ENCODE measurements around the gene MCHR1.
"Not testable (repeated sequence)": the region's sequence is repeated elsewhere in the genome, so short reads cannot be mapped to it uniquely, and the experiment has no call there.

MCHR1 gene

GRCh38 chr22:40656651-40657050 lies 22.6 kb upstream of the MCHR1 start:
- not testable (repeated sequence) for H3K4ac ChIP-seq (ENCODE audit: low read depth in 1 of 2, low read length in 2 of 2); H3K9ac ChIP-seq (ENCODE audit: low read length); H3K27ac ChIP-seq (ENCODE audit: low read length, poor library complexity, severe bottlenecking); H3K4me3 ChIP-seq (ENCODE audit: insufficient read depth in 1 of 2, low read depth in 1 of 2, low read length in 2 of 2); H2BK15ac ChIP-seq (ENCODE audit: low read depth, poor library complexity, severe bottlenecking); H2BK12ac ChIP-seq (ENCODE audit: low read length in 2 of 2); H3K4me2 ChIP-seq (ENCODE audit: low read length, poor library complexity, severe bottlenecking); H2BK120ac ChIP-seq (ENCODE audit: low read depth, low read length); H3K23ac ChIP-seq (ENCODE audit: low read length in 2 of 2); H3K18ac ChIP-seq (ENCODE audit: low read depth in 1 of 2, low read length in 2 of 2); H4K91ac ChIP-seq (ENCODE audit: low read length); H2BK5ac ChIP-seq (ENCODE audit: low read depth, low read length, poor library complexity, severe bottlenecking); H3K27me3 ChIP-seq (ENCODE audit: control insufficient read depth in 1 of 2, insufficient read depth in 1 of 2, low read length in 2 of 2); DNase-seq; H3K14ac ChIP-seq (ENCODE audit: low read length in 2 of 2); H2AK5ac ChIP-seq (ENCODE audit: low read length, severe bottlenecking); H4K8ac ChIP-seq (ENCODE audit: low read length); H3K79me1 ChIP-seq (replicated peaks; ENCODE audit: low read length, poor library complexity, severe bottlenecking); H3K36me3 ChIP-seq (ENCODE audit: control insufficient read depth in 1 of 2, insufficient read depth in 2 of 2, low read depth in 1 of 2, low read length in 2 of 2); H3K9me3 ChIP-seq (ENCODE audit: control insufficient read depth, low read length); H2AFZ ChIP-seq (ENCODE audit: low read depth, low read length)
- H3K4me1 ChIP-seq (ENCODE audit: control insufficient read depth, insufficient read depth, low read depth, low read length) = peaks cover 10% of the 10 kb centered on the region
- WGBS = 98% methylated on average over 10 of the region's 10 CpGs

- Histone ChIP-seq H3K27me3 (ENCODE audit: control insufficient read depth in 1 of 2, insufficient read depth in 1 of 2, low read length in 2 of 2) (no peaks in the 10 kb centered on the region), H3K14ac (ENCODE audit: low read length in 2 of 2) (no peak overlapping the region), H3K9me3 (ENCODE audit: control insufficient read depth, low read length) (no peaks in the 10 kb centered on the region), H2BK12ac (ENCODE audit: low read length in 2 of 2) (no peak overlapping the region), H3K23ac (ENCODE audit: low read length in 2 of 2) (no peak overlapping the region), H2AFZ (ENCODE audit: low read depth, low read length) (no peak overlapping the region), H4K8ac (ENCODE audit: low read length) (no peak overlapping the region), H3K18ac (ENCODE audit: low read depth in 1 of 2, low read length in 2 of 2) (no peak overlapping the region), H2BK5ac (ENCODE audit: low read depth, low read length, poor library complexity, severe bottlenecking) (no peak overlapping the region), H3K4me3 (ENCODE audit: insufficient read depth in 1 of 2, low read depth in 1 of 2, low read length in 2 of 2) (no peak overlapping the region), H3K4me2 (ENCODE audit: low read length, poor library complexity, severe bottlenecking) (no peak overlapping the region), H3K4me1 (ENCODE audit: control insufficient read depth, insufficient read depth, low read depth, low read length) (peaks cover 5% of the 10 kb centered on the region), H2BK15ac (ENCODE audit: low read depth, poor library complexity, severe bottlenecking) (no peak overlapping the region), H3K27ac (ENCODE audit: low read length, poor library complexity, severe bottlenecking) (no peak overlapping the region), H3K79me1 (replicated peaks; ENCODE audit: low read length, poor library complexity, severe bottlenecking) (no peaks in the 10 kb centered on the region), H3K4ac (ENCODE audit: low read depth in 1 of 2, low read length in 2 of 2) (no peak overlapping the region), H3K36me3 (ENCODE audit: control insufficient read depth in 1 of 2, insufficient read depth in 2 of 2, low read depth in 1 of 2, low read length in 2 of 2) (no peaks in the 10 kb centered on the region), H3K9ac (ENCODE audit: low read length) (no peak overlapping the region), H4K91ac (ENCODE audit: low read length) (no peak overlapping the region), H2BK120ac (ENCODE audit: low read depth, low read length) (no peak overlapping the region), H2AK5ac (ENCODE audit: low read length, severe bottlenecking) (no peak overlapping the region)
- DNase-seq = no peak
- 96% methylated on average over 6 of the region's 6 CpGs for WGBS
Observed at GRCh38 chr22:40659166-40659565, 20.1 kb upstream of the MCHR1 start.

GRCh38 chr22:40660730-40661129 lies 18.6 kb upstream of the MCHR1 start:
- Histone ChIP-seq H2BK120ac (ENCODE audit: low read depth, low read length) (no peak overlapping the region), H2BK12ac (ENCODE audit: low read length in 2 of 2) (no peak overlapping the region), H3K27ac (ENCODE audit: low read length, poor library complexity, severe bottlenecking) (no peak overlapping the region), H3K18ac (ENCODE audit: low read depth in 1 of 2, low read length in 2 of 2) (no peak overlapping the region), H3K23ac (ENCODE audit: low read length in 2 of 2) (no peak overlapping the region), H4K91ac (ENCODE audit: low read length) (no peak overlapping the region), H3K4ac (ENCODE audit: low read depth in 1 of 2, low read length in 2 of 2) (no peak overlapping the region), H2AFZ (ENCODE audit: low read depth, low read length) (no peak overlapping the region), H3K36me3 (ENCODE audit: control insufficient read depth in 1 of 2, insufficient read depth in 2 of 2, low read depth in 1 of 2, low read length in 2 of 2) (no peaks in the 10 kb centered on the region), H3K14ac (ENCODE audit: low read length in 2 of 2) (no peak overlapping the region), H3K27me3 (ENCODE audit: control insufficient read depth in 1 of 2, insufficient read depth in 1 of 2, low read length in 2 of 2) (no peaks in the 10 kb centered on the region), H3K4me2 (ENCODE audit: low read length, poor library complexity, severe bottlenecking) (no peak overlapping the region), H3K4me1 (ENCODE audit: control insufficient read depth, insufficient read depth, low read depth, low read length) (no peaks in the 10 kb centered on the region), H2AK5ac (ENCODE audit: low read length, severe bottlenecking) (no peak overlapping the region), H3K79me1 (replicated peaks; ENCODE audit: low read length, poor library complexity, severe bottlenecking) (no peaks in the 10 kb centered on the region), H2BK5ac (ENCODE audit: low read depth, low read length, poor library complexity, severe bottlenecking) (no peak overlapping the region), H3K9me3 (ENCODE audit: control insufficient read depth, low read length) (no peaks in the 10 kb centered on the region), H2BK15ac (ENCODE audit: low read depth, poor library complexity, severe bottlenecking) (no peak overlapping the region), H3K4me3 (ENCODE audit: insufficient read depth in 1 of 2, low read depth in 1 of 2, low read length in 2 of 2) (no peak overlapping the region), H3K9ac (ENCODE audit: low read length) (no peak overlapping the region), H4K8ac (ENCODE audit: low read length) (no peak overlapping the region)
- DNase-seq = no peak
- WGBS = 97% methylated on average over 3 of the region's 3 CpGs

GRCh38 chr22:40661671-40662070 lies 17.6 kb upstream of the MCHR1 start:
- DNase-seq = no peak
- no peaks in the 10 kb centered on the region for H3K4me1 ChIP-seq (ENCODE audit: control insufficient read depth, insufficient read depth, low read depth, low read length)
- no peaks in the 10 kb centered on the region for H3K79me1 ChIP-seq (replicated peaks; ENCODE audit: low read length, poor library complexity, severe bottlenecking)
- H3K9ac ChIP-seq (ENCODE audit: low read length) = no peak overlapping the region
- no peak overlapping the region for H3K27ac ChIP-seq (ENCODE audit: low read length, poor library complexity, severe bottlenecking)
- H3K4ac ChIP-seq (ENCODE audit: low read depth in 1 of 2, low read length in 2 of 2) = no peak overlapping the region
- no peak overlapping the region for H2AK5ac ChIP-seq (ENCODE audit: low read length, severe bottlenecking)
- H3K4me2 ChIP-seq (ENCODE audit: low read length, poor library complexity, severe bottlenecking) = no peak overlapping the region
- H4K8ac ChIP-seq (ENCODE audit: low read length) = no peak overlapping the region
- H4K91ac ChIP-seq (ENCODE audit: low read length) = no peak overlapping the region
- H3K36me3 ChIP-seq (ENCODE audit: control insufficient read depth in 1 of 2, insufficient read depth in 2 of 2, low read depth in 1 of 2, low read length in 2 of 2) = no peaks in the 10 kb centered on the region
- no peak overlapping the region for H2BK120ac ChIP-seq (ENCODE audit: low read depth, low read length)
- no peak overlapping the region for H3K14ac ChIP-seq (ENCODE audit: low read length in 2 of 2)
- H3K18ac ChIP-seq (ENCODE audit: low read depth in 1 of 2, low read length in 2 of 2) = no peak overlapping the region
- 96% methylated on average over 7 of the region's 7 CpGs for WGBS
- no peak overlapping the region for H3K23ac ChIP-seq (ENCODE audit: low read length in 2 of 2)
- H2BK5ac ChIP-seq (ENCODE audit: low read depth, low read length, poor library complexity, severe bottlenecking) = no peak overlapping the region
- no peaks in the 10 kb centered on the region for H3K27me3 ChIP-seq (ENCODE audit: control insufficient read depth in 1 of 2, insufficient read depth in 1 of 2, low read length in 2 of 2)
- H2AFZ ChIP-seq (ENCODE audit: low read depth, low read length) = no peak overlapping the region
- H3K9me3 ChIP-seq (ENCODE audit: control insufficient read depth, low read length) = no peaks in the 10 kb centered on the region
- H3K4me3 ChIP-seq (ENCODE audit: insufficient read depth in 1 of 2, low read depth in 1 of 2, low read length in 2 of 2) = no peak overlapping the region
- H2BK15ac ChIP-seq (ENCODE audit: low read depth, poor library complexity, severe bottlenecking) = no peak overlapping the region
- H2BK12ac ChIP-seq (ENCODE audit: low read length in 2 of 2) = no peak overlapping the region

All from mesenchymal stem cell (in vitro differentiated cells and primary cell).